Fibroblast of the aortic adventitia (primary cell): ENCODE measurements around the gene ZNF74. TPM values are rescaled to one million over a fixed set of nuclear protein-coding genes. Genes with fewer than 3 reads are reported as not detected.

Source experiments
- DNase-seq: peaks from one replicate; pipeline ENCODE4 v3.0.0-alpha.2; 2010; ENCODE audit warnings: low read depth
- H3K4me3 ChIP-seq: 2 replicates; pipeline ENCODE4 v1.5.1; 2011; ENCODE audit warnings: low read depth, mild to moderate bottlenecking, control low read depth, low read length, moderate library complexity
- CTCF ChIP-seq: IDR thresholded peaks from 2 replicates; pipeline ENCODE4 v1.5.1; 2011; ENCODE audit warnings: mild to moderate bottlenecking, low read length, control low read depth, inconsistent platforms; ENCODE audit not compliant: insufficient read depth
- total RNA-seq: library from RNA; depleted of rRNA; stranded (reverse); fragments of >200 nt; gene quantifications from 2 replicates; pipeline ENCODE4 v1.2.3, GENCODE V29; 2012; ENCODE audit warnings: low replicate concordance

ZNF74 gene
- total RNA-seq, 1 donor: 5.8 TPM

- no peak for TF ChIP-seq CTCF
- no peak overlapping the region for H3K4me3 ChIP-seq
- DNase-seq: no peak
These were observed 35.5 kb downstream of the ZNF74 start for GRCh38 chr22:20429254-20430100.

- H3K4me3 ChIP-seq: no peak overlapping the region
- DNase-seq: no peak
- TF ChIP-seq CTCF: no peak
These were observed 36.3 kb downstream of the ZNF74 start for GRCh38 chr22:20430101-20430719.

- no peak for TF ChIP-seq CTCF
- H3K4me3 ChIP-seq: no peak overlapping the region
- no peak for DNase-seq
These were observed 37.0 kb downstream of the ZNF74 start for GRCh38 chr22:20430720-20431510.

- no peak overlapping the region for H3K4me3 ChIP-seq
- DNase-seq: no peak
- TF ChIP-seq CTCF: no peak
These were observed 37.7 kb downstream of the ZNF74 start for GRCh38 chr22:20431511-20432192.

GRCh38 chr22:20432244-20432686, 38.3 kb downstream of the ZNF74 start:
- no peak for TF ChIP-seq CTCF
- no peak for DNase-seq
- H3K4me3 ChIP-seq: no peak overlapping the region

- H3K4me3 ChIP-seq: no peak overlapping the region
- no peak for DNase-seq
- TF ChIP-seq CTCF: no peak
These were observed 39.2 kb downstream of the ZNF74 start for GRCh38 chr22:20433191-20433590.
